CD14-positive monocyte (primary cell): ENCODE data around the gene ADAMTSL4. TPM values are rescaled to one million over a fixed set of nuclear protein-coding genes. Genes with fewer than 3 reads are reported as not detected.

Source experiments
- DNase-seq, 3 donors: peaks; one replicate each; pipeline ENCODE4 v3.0.0-alpha.2; 2011 to 2022
- H2AFZ ChIP-seq: 2 replicates; pipeline ENCODE4 v1.6.0; 2012; ENCODE audit warnings: mild to moderate bottlenecking, low read depth, low read length, inconsistent platforms; ENCODE audit not compliant: insufficient read depth, poor library complexity, severe bottlenecking
- H3K27ac ChIP-seq, 2 donors: 1 replicate in 1 of 2; 2 replicates in 1 of 2; pipeline ENCODE4 v1.5.1; 2012 to 2013; ENCODE audit warnings: low read length in 2 of 2, control low read depth in 1 of 2, inconsistent platforms in 1 of 2, low read depth in 1 of 2, mild to moderate bottlenecking in 1 of 2
- H3K27me3 ChIP-seq, 2 donors: one replicate each; pipeline versions ENCODE4 v1.6.0 to v1.6.1; 2011 to 2013; ENCODE audit warnings: low read length in 2 of 2; ENCODE audit not compliant: control insufficient read depth in 2 of 2, insufficient read depth in 2 of 2
- H3K36me3 ChIP-seq, 2 donors: replicated peaks in 1 of 2; 1 replicate in 1 of 2; 2 replicates in 1 of 2; pipeline versions ENCODE4 v1.5.1 to v1.6.1; 2012 to 2013; ENCODE audit warnings: low read length in 2 of 2, control low read depth in 1 of 2, inconsistent platforms in 1 of 2, mild to moderate bottlenecking in 1 of 2; ENCODE audit not compliant: insufficient read depth in 2 of 2, control insufficient read depth in 1 of 2
- H3K4me1 ChIP-seq, 2 donors: 1 replicate in 1 of 2; 2 replicates in 1 of 2; pipeline versions ENCODE4 v1.5.1 to v1.6.1; 2012 to 2013; ENCODE audit warnings: low read length in 2 of 2, control low read depth in 1 of 2, inconsistent platforms in 1 of 2, mild to moderate bottlenecking in 1 of 2, moderate library complexity in 1 of 2; ENCODE audit not compliant: insufficient read depth in 2 of 2, control insufficient read depth in 1 of 2
- H3K4me2 ChIP-seq: replicated peaks from 2 replicates; pipeline ENCODE3; 2012; ENCODE audit warnings: low read length, moderate library complexity, mild to moderate bottlenecking; ENCODE audit not compliant: poor library complexity, severe bottlenecking; ENCODE audit errors: extremely low read depth
- H3K4me3 ChIP-seq, 3 experiments: fragments of 200-600 bp in 1 of 3; sonication (generic) in 1 of 3; replicated peaks in 1 of 3; 1 replicate in 2 of 3; 2 replicates in 1 of 3; pipeline ENCODE4 v1.5.1; 2011 to 2013; ENCODE audit warnings: low read length in 3 of 3, mild to moderate bottlenecking in 3 of 3, control low read depth in 2 of 3, low read depth in 2 of 3, inconsistent platforms in 1 of 3, moderate library complexity in 1 of 3
- H3K79me2 ChIP-seq: 2 replicates; pipeline ENCODE4 v1.6.0; 2012; ENCODE audit warnings: mild to moderate bottlenecking, control low read depth, inconsistent platforms, low read length, moderate library complexity; ENCODE audit not compliant: insufficient read depth
- H3K9ac ChIP-seq: 2 replicates; pipeline ENCODE4 v1.6.0; 2017; ENCODE audit warnings: low read length, mild to moderate bottlenecking; ENCODE audit not compliant: insufficient read depth, poor library complexity, severe bottlenecking
- H3K9me3 ChIP-seq, 2 donors: replicated peaks in 1 of 2; 1 replicate in 1 of 2; 2 replicates in 1 of 2; pipeline versions ENCODE4 v1.5.1 to v1.6.1; 2012 to 2013; ENCODE audit warnings: low read length in 2 of 2, control low read depth in 1 of 2; ENCODE audit not compliant: control insufficient read depth in 1 of 2, insufficient read depth in 1 of 2
- H4K20me1 ChIP-seq: 2 replicates; pipeline ENCODE4 v1.6.0; 2012; ENCODE audit warnings: mild to moderate bottlenecking, low read length, control low read depth, moderate library complexity; ENCODE audit not compliant: insufficient read depth
- H3K27ac Mint-ChIP-seq, 7 donors: one replicate each; pipeline ENCODE4 v1.8.0; 2020; ENCODE audit warnings: mild to moderate bottlenecking in 7 of 7, mixed read lengths in 7 of 7, moderate library complexity in 6 of 7, inconsistent platforms in 2 of 7
- H3K27me3 Mint-ChIP-seq, 3 donors: one replicate each; pipeline ENCODE4 v1.8.0; 2021 to 2022; ENCODE audit warnings: low read depth in 3 of 3, mild to moderate bottlenecking in 3 of 3, mixed read lengths in 3 of 3, moderate library complexity in 3 of 3, inconsistent platforms in 1 of 3
- H3K36me3 Mint-ChIP-seq, 2 donors: one replicate each; pipeline ENCODE4 v1.8.0; 2020; ENCODE audit warnings: mixed read lengths in 2 of 2, inconsistent platforms in 1 of 2, mild to moderate bottlenecking in 1 of 2
- H3K4me1 Mint-ChIP-seq: one replicate; pipeline ENCODE4 v1.8.0; 2020; ENCODE audit warnings: mild to moderate bottlenecking, mixed read lengths
- H3K4me3 Mint-ChIP-seq, 2 donors: one replicate each; pipeline ENCODE4 v1.8.0; 2020; ENCODE audit warnings: mild to moderate bottlenecking in 2 of 2, mixed read lengths in 2 of 2, moderate library complexity in 1 of 2
- H3K9me3 Mint-ChIP-seq, 7 donors: one replicate each; pipeline ENCODE4 v1.8.0; 2020 to 2022; ENCODE audit warnings: mixed read lengths in 7 of 7, mild to moderate bottlenecking in 6 of 7, moderate library complexity in 6 of 7, inconsistent platforms in 2 of 7
- CTCF ChIP-seq: fragments of 200-600 bp; IDR thresholded peaks from one replicate; pipeline ENCODE4 v1.8.0; 2022; ENCODE audit warnings: antibody characterized with exemption, mild to moderate bottlenecking
- WGBS: methylation state at CpG from one replicate; pipeline ENCODE4 v1.1.5; 2013; ENCODE audit warnings: missing lambda C conversion rate; ENCODE audit not compliant: insufficient coverage; 5-methylcytosine and 5-hydroxymethylcytosine counted together
- intact Hi-C, 2 donors: fragments of 100-400 bp; cut with micrococcal nuclease; formaldehyde crosslinking; loops; one replicate each; pipeline versions ENCODE4 v1.15.0 to v1.15.1; 2023
- polyA plus RNA-seq, 3 donors: library from polyadenylated mRNA; depleted of rRNA in 1 of 3; unstranded in 2 of 3; stranded (reverse) in 1 of 3; fragments of 300-500 nt in 2 of 3; fragments of >200 nt in 1 of 3; fragmentation: Illumina TruSeq in 2 of 3; gene quantifications; 1 replicate in 2 of 3; 2 replicates in 1 of 3; pipeline ENCODE4 v1.2.3, GENCODE V29; 2012 to 2021

The ADAMTSL4 gene
- polyA plus RNA-seq, 3 donors, result 2.5 to 109 (median 2.8) TPM

- DNase-seq, result peak; percentile 93 to 97 (median 95)
- peak within 1 kb of the TSS; percentile 8 to 87 (median 57) for H3K27ac Mint-ChIP-seq
- Histone ChIP-seq H3K4me2 (peak within 1 kb of the TSS; percentile 77), H3K36me3 (no peaks in the 10 kb centered on the region), H2AFZ (peak within 1 kb of the TSS; percentile 87), H3K27ac (no peak within 1 kb of the TSS), H3K27me3 (peaks cover 0 to 5% of the 10 kb centered on the region in 2 donors), H3K79me2 (no peaks in the 10 kb centered on the region), H4K20me1 (no peaks in the 10 kb centered on the region), H3K4me3 (peak within 1 kb of the TSS; percentile 51 to 76 (median 68)), H3K9ac (peak within 1 kb of the TSS; percentile 50), H3K4me1 (peaks cover 14 to 17% of the 10 kb centered on the region in 2 donors), H3K9me3 (no peaks in the 10 kb centered on the region)
- peak within 1 kb of the TSS; percentile 94 for H3K4me3 Mint-ChIP-seq
- TF ChIP-seq CTCF, result no peak
- peaks cover 19% of the 10 kb centered on the region for H3K4me1 Mint-ChIP-seq
- no peaks in the 10 kb centered on the region for H3K9me3 Mint-ChIP-seq
- under 1% methylated on average over 47 of the region's 54 CpGs for WGBS
- intact Hi-C loops, result no loop called here
- H3K27me3 Mint-ChIP-seq, result peaks cover 2 to 12% (median 8%) of the 10 kb centered on the region in 3 donors
- H3K36me3 Mint-ChIP-seq, result peaks cover 7% of the 10 kb centered on the region in 2 donors
Observed at GRCh38 chr1:150515328-150516049, 33.7 kb upstream of the ADAMTSL4 start, which contains the start of gene FALEC. TSS of gene FALEC (plus strand) at chr1:150515752.

DNA sequence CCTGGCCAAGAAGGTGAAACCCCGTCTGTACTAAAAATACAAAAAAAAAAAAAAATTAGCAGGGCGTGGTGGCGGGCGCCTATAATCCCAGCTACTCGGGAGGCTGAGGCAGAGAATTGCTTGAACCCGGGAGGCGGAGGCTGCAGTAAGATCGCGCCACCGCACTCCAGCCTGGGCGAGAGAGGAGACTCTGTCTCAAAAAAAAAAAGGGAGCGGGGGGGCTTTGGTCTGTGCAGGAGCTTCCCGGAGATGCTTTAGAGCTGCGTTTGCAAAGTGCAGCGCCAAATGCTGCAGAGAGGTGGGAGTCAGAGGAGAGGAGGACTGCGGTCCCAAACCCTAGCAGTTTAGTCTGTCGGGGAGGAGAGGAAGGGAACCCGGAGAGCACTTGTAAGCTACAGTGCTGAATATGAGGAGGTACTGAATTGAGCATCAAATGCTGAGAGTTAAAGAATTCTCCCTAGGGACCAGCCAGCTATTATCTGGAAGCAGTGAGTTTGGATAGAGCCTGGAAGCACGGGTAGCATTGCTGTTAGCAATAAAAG, 33.1 kb upstream of the ADAMTSL4 start:
- Histone ChIP-seq H3K27me3 (peaks cover 0 to 5% of the 10 kb centered on the region in 2 donors), H3K27ac (no peak overlapping the region), H3K4me2 (peak overlapping the region; percentile 77), H3K4me1 (peaks cover 14 to 17% of the 10 kb centered on the region in 2 donors), H3K79me2 (no peaks in the 10 kb centered on the region), H3K9me3 (no peaks in the 10 kb centered on the region), H4K20me1 (no peaks in the 10 kb centered on the region), H3K36me3 (no peaks in the 10 kb centered on the region), H3K4me3 (peak overlapping the region; percentile 51 to 76 (median 68)), H2AFZ (peak overlapping the region; percentile 87), H3K9ac (peak overlapping the region; percentile 50)
- intact Hi-C loops, result no loop called here
- no peak for DNase-seq
- WGBS, result 0% methylated on average over 17 of the region's 19 CpGs
- peaks cover 19% of the 10 kb centered on the region for H3K4me1 Mint-ChIP-seq
- H3K4me3 Mint-ChIP-seq, result peak overlapping the region; percentile 94
- H3K27ac Mint-ChIP-seq, result peak overlapping the region in 4 of 7 donors; percentile 13 to 79 (median 65)
- peaks cover 2 to 12% (median 8%) of the 10 kb centered on the region in 3 donors for H3K27me3 Mint-ChIP-seq
- H3K9me3 Mint-ChIP-seq, result no peaks in the 10 kb centered on the region
- peaks cover 5 to 7% of the 10 kb centered on the region in 2 donors for H3K36me3 Mint-ChIP-seq
- TF ChIP-seq CTCF, result no peak
